SK-MEL-5 (cell line): ENCODE measurements around the gene OSBPL3. TPM values are rescaled to one million over a fixed set of nuclear protein-coding genes. Genes with fewer than 3 reads are reported as not detected.
A peak's percentile ranks its signal among the peaks of the same experiment; 100 is the strongest.

Experiments used
- DNase-seq: peaks from one replicate; pipeline ENCODE4 v3.0.0-alpha.2; 2016; ENCODE audit warnings: low read depth, low spot score
- in situ Hi-C: cut with HindIII; loops from 2 replicates; pipeline ENCODE4 v1.10.0; 2016; ENCODE audit warnings: low sequenced_read_pairs, high pct_unique_total_duplicates, low pct_unique_long_range_greater_than_20kb
- total RNA-seq: library from RNA; depleted of rRNA; stranded (reverse); fragments of >200 nt; shearing (Covaris generic); gene quantifications from 2 replicates; pipeline ENCODE4 v1.2.3, GENCODE V29; 2014

OSBPL3 gene
- total RNA-seq, 1 experiment from 2014 or later = 12.9 TPM

GRCh38 chr7:24936121-24936824, 43.7 kb downstream of the OSBPL3 start:
- peak; percentile 12 for DNase-seq
- in situ Hi-C loops = no loop called here

GRCh38 chr7:24933298-24933697, 46.7 kb downstream of the OSBPL3 start:
- in situ Hi-C loops = no loop called here
- no peak for DNase-seq

DNA sequence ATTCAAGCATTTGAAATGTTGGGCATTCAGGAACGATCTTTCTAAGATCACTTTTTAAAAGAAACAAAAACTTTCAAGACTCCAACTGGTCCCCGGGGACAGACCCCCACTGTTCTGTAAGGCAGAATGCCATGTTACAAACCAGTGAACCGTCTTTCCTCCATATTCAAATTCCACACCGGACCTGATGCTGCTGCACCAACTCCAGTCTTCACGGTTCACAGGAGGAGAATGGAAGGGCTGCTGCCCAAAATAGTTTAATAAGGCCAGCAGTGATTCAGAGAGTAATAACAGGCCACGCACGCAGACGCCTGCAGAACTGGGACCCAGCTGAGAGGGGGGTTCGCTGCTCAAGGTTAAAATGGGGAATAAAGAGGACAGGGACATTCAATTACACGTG, 47.2 kb downstream of the OSBPL3 start:
- in situ Hi-C loops = no loop called here
- DNase-seq = no peak

DNA sequence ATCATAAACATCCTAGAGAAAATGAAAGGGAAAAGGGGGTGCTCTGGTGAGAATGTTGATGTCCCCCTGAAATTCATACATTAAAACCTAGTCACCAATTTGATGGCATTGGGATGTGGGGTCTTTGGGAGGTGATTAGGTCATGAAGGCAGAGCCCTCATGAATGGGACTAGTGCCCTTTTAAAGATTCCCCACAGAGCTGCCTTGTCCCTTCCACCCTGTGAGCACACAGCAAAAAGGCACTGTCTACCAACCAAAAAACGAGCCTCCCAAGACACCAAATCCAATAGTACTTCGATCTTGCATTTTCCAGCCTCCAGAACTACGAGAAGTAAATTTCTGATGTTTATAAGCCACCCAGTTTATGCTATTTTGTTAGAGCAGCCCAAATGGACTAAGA, 47.6 kb downstream of the OSBPL3 start:
- DNase-seq = no peak
- in situ Hi-C loops = no loop called here

GRCh38 chr7:24931844-24932243, 48.1 kb downstream of the OSBPL3 start:
- no peak for DNase-seq
- in situ Hi-C loops = no loop called here

DNA sequence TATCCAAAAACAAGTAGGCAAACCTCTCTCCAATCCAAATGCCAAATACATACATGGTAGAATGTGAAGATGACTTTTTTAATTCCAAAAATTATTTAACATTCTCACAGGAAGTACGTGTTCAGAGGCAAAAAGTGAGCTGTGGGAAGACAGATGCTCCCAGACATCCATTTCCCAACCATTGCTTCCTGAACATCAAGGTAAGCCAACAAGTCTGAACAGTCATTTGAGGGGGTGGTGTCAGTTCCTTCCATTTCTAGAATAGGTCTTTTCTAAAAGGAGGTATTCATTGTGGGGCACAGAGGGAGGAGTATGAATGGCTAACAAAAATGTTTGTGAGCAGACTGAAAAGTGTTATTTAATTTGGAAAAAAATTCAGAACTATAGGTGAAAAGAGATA, 49.1 kb downstream of the OSBPL3 start:
- DNase-seq = no peak
- in situ Hi-C loops = no loop called here

DNA sequence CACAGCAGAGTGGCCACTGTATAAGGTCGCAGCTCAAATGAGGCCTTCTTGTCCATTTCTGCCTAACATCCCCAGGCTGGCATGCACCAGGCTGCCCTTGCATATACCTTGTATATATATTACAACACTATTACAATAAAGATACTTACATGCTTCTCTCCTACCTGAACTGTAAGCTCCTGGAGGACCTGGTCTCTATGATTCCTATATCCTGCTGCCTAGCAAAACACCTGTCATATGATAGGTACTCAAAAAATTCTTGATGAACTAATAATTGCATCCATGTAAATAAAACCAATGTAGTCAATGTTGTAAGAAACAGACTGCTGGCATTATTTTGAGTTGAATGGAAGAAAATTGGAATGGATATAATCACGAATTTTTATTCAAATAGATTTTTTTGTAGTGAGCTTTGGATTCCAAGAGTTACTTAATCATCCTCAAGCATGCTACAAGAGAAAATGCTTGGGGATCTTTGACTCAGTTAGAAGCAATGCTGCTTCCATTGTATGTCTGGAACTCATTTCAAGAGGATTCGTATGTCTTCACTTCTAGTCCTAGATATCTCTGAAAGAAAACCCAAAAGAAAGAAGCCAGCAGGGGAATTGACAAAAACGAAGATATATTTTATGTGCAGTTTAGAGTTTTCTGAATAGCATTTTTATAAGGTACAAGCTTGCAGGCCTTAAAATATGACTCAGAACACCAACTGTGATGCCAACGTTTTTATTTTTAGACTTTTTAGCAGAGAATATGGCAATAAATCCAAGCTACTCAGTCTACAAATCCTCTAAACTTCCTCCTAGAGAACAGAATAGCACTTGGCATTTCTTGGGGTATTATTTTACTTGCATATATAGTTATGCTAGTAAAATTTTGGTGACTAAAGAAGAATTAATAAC, 53.1 kb downstream of the OSBPL3 start:
- no peak for DNase-seq
- in situ Hi-C loops = no loop called here

GRCh38 chr7:24924375-24924774, 55.6 kb downstream of the OSBPL3 start:
- in situ Hi-C loops = no loop called here
- no peak for DNase-seq

- in situ Hi-C loops = no loop called here
- DNase-seq = no peak
Measured at GRCh38 chr7:24923172-24923865, 56.7 kb downstream of the OSBPL3 start.

DNA sequence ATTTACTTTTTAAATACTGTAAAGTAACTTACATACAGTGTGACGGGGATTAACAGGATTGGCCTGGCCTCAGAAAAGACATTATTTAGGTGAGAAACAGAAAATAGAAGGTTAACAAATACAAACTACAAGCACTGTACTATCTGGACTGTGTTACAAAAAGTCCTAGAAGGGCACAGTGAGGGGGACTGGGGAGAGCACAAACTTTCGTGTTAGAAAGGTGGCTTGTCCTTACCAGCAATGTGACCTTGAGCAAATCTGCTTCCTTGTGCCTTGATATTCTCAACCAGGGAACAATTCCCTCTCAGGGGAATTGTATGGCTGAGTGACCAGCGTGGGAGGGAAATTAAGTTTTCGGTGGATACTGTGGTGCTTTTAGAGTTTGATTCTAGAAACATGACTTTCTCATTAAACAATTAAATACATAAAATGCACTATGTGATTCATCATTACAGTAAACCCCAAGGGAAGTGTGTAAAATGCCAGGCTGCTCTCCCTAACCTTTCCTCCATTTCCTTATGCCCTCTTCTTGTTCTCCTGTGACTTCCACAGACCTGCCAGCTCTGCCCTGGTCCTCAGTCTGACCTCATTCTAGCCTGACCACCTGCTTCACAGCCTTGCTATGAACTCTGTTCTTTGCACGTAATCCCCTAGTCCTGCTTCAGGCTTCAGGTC, 57.7 kb downstream of the OSBPL3 start:
- no peak for DNase-seq
- in situ Hi-C loops = no loop called here

GRCh38 chr7:24921362-24921679, 58.7 kb downstream of the OSBPL3 start:
- in situ Hi-C loops = no loop called here
- DNase-seq = no peak

- in situ Hi-C loops = no loop called here
- DNase-seq = no peak
Measured at GRCh38 chr7:24920451-24921361, 59.3 kb downstream of the OSBPL3 start.

- in situ Hi-C loops = no loop called here
Measured at GRCh38 chr7:24917510-24918239, 62.3 kb downstream of the OSBPL3 start.

DNA sequence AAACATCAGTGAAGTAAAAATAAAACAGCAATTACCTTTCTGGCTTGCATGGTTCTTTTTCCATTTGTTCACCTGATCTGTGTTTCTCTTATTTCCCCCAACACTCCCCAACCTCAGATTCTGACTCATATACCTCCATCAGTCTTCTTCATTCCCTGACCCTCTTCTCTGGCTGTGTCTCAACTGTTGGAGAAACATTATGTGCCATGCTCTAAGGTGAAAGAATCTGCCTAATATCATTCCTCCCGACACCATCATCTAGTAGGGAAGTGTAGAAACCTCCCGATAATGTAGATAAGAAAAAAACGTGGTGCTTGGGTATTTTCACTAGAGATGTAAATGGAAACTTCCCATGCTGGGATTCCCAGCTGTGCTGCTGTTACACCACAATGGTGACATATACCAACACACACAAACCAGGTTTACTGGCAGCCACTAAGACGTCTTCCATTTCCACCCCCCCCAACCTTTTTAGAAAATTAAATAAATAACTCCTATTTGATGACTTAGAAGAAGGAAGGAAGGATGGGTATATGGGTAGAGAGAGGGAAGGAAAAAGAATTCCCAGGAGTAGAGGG, 63.4 kb downstream of the OSBPL3 start:
- in situ Hi-C loops = no loop called here
- DNase-seq = no peak

More at GRCh38 chr7:24917510-24918239, 62.3 kb downstream of the OSBPL3 start:
- DNase-seq = no peak

GRCh38 chr7:24914465-24914859, 65.5 kb downstream of the OSBPL3 start:
- no peak for DNase-seq
- in situ Hi-C loops = no loop called here

DNA sequence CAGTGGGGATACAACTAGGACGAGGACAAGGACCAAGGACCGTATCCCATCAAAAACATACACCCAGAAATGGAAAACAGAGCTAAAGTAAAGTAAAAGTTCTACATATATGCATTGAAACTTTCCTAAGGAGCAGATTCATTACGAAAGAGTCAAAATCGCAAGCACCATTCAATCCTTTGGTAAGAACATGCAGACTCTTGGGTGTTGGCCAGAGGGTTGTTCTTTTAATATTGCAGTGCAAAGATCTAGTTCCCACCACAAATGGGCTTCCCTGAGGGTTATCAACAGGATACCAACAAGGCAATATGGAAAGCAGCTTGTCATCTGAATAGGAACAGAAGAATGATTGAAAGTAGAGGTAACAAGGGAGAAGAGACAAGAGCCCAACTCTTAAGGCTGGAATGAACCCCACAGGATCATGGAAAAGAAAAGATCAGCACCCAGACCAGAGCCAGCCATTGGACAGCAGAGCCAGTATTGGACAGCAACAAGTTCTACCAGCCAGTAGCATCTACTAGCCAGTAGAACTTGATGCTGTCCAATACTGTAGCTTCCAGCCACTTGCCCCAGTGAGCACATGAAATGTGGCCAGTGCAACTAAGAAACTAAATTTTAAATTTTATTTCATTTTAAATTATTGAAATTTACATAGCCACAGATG, 66.0 kb downstream of the OSBPL3 start:
- DNase-seq = no peak
- in situ Hi-C loops = no loop called here
